Activated CD4-positive, alpha-beta memory T cell treated with anti-CD3 and anti-CD28 coated beads, Interleukin-2, amount 10 ng/mL, durations not matched to agents 7 days and 5 days (primary cell): ENCODE data around the gene IVD. TPM values are rescaled to one million over a fixed set of nuclear protein-coding genes. Genes with fewer than 3 reads are reported as not detected.

ENCODE experiments used
- CTCF ChIA-PET: fragments of 350-600 bp; sonication (Branson Sonifier 250); formaldehyde crosslinking; loops from one replicate; lab custom pipeline; 2021; ENCODE audit warnings: antibody characterized with exemption, inconsistent platforms; lab: Charles Lee
- POLR2A ChIA-PET: fragments of 350-600 bp; sonication (Branson Sonifier 250); formaldehyde crosslinking; loops from one replicate; lab custom pipeline; 2021; ENCODE audit warnings: antibody characterized with exemption; lab: Charles Lee
- DNase-seq: peaks from one replicate; pipeline ENCODE4 v3.0.0-alpha.2; 2020
- H3K27ac Mint-ChIP-seq: one replicate; pipeline ENCODE4 v1.8.0; 2021; ENCODE audit warnings: mild to moderate bottlenecking, mixed read lengths
- H3K27me3 Mint-ChIP-seq: one replicate; pipeline ENCODE4 v1.8.0; 2021; ENCODE audit warnings: mixed read lengths
- H3K36me3 Mint-ChIP-seq: one replicate; pipeline ENCODE4 v1.8.0; 2021; ENCODE audit warnings: low read depth, mixed read lengths
- H3K4me1 Mint-ChIP-seq: one replicate; pipeline ENCODE4 v1.8.0; 2021; ENCODE audit warnings: mixed read lengths
- H3K4me3 Mint-ChIP-seq: one replicate; pipeline ENCODE4 v1.8.0; 2021; ENCODE audit warnings: mild to moderate bottlenecking, mixed read lengths
- H3K9me3 Mint-ChIP-seq: one replicate; pipeline ENCODE4 v1.8.0; 2021; ENCODE audit warnings: mixed read lengths
- total RNA-seq, 2 experiments: library from RNA; stranded (reverse); gene quantifications; one replicate each; pipeline ENCODE4 v1.2.3, GENCODE V29; 2021

The IVD gene
- total RNA-seq, 2 experiments from 2014 or later: 38.1 to 38.4 TPM

DNA sequence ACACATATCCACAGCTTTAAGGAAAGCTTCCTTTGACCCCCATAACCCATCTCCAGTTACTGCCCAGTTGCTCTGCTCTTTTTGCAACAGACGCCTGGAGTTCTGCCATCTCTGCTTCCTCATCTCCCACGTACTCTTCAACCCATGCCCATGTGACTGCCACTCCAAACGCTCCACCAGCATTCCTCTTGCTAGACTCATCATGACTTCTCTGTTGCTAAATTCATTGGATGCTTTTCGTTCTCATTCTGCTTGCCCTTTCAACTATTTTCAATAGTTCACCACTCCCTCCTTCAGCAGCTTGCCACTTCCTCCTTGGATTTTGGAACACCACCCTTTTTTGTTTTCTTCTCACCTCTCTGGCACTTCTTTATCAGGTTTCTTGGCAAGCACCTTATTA lies 25.7 kb upstream of the IVD start:
- ChIA-PET POLR2A (no interaction called here), CTCF (interaction anchor here (1.1 to 1.7 kb wide), 2 partner anchors 11 to 36 kb away, joined by 3 to 4 read pairs; no protein-coding TSS in a partner anchor)
- peaks cover 24% of the 10 kb centered on the region for H3K4me1 Mint-ChIP-seq
- peaks cover 5% of the 10 kb centered on the region for H3K27me3 Mint-ChIP-seq
- no peaks in the 10 kb centered on the region for H3K9me3 Mint-ChIP-seq
- no peak overlapping the region for H3K4me3 Mint-ChIP-seq
- H3K36me3 Mint-ChIP-seq: peaks cover 15% of the 10 kb centered on the region
- no peak for DNase-seq
- H3K27ac Mint-ChIP-seq: no peak overlapping the region

DNA sequence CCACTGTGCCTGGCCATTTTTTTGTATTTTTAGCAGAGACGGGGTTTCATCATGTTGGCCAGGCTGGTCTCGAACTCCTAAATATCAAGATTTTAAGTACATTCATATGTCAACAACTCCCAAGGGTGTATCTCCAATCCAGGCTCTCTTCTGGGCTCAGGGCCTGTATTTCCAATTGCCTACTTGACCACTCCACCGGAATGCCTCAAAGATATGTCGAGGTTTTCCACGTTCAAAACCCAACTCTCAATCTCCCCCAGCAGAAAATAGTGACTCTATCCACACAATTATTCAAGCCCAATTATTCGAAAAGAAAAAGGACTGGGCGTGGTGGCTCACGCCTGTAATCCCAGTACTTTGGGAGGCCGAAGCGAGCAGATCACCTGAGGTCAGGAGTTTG lies 25.0 kb upstream of the IVD start:
- Mint-ChIP-seq H3K4me1 (peaks cover 30% of the 10 kb centered on the region), H3K36me3 (peaks cover 21% of the 10 kb centered on the region), H3K27ac (no peak overlapping the region), H3K27me3 (peaks cover 5% of the 10 kb centered on the region), H3K4me3 (no peak overlapping the region), H3K9me3 (no peaks in the 10 kb centered on the region)
- DNase-seq: no peak
- CTCF ChIA-PET: no interaction called here
- POLR2A ChIA-PET: no interaction called here

DNA sequence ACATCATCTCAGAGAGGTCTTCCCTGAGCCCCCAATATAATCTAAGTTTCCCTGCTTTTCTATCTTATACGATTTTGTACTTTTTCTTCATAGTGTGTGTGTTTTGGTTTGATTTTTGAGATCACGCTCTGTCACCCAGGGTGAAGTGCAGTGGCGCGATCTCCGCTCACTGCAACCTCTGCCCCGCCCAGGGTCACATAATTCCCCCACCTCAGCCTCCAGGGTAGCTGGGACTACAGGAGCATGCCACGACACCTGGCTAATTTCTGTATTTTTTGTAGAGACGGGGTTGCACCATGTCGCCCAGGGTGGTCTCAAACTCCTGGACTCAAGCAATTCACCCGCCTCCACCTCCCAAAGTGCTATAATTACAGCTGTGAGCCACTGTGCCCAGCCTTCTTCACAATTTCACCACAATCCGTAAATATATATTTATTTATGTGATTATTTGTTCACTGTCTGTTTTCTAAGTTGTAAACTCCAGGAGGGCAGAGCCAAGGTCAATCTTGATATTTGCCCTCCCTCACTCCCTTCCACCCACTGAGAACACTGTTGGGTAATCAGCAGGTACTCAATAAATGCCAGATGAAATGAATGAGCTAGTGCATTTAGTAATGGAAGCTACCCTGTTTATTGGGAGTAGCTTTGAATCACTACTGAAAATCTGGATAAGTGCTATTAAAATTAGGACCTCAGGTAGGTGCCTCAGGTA lies 23.6 kb upstream of the IVD start:
- peak overlapping the region; percentile 98 for H3K4me3 Mint-ChIP-seq
- DNase-seq: no peak
- H3K36me3 Mint-ChIP-seq: peaks cover 30% of the 10 kb centered on the region
- H3K9me3 Mint-ChIP-seq: no peaks in the 10 kb centered on the region
- H3K27me3 Mint-ChIP-seq: peaks cover 5% of the 10 kb centered on the region
- POLR2A ChIA-PET: interaction anchor here (0.6 to 6.5 kb wide), 15 partner anchors 10 to 68 kb away, joined by 3 to 41 read pairs (median 4); partner anchors contain the start of gene IVD
- CTCF ChIA-PET: interaction anchor here (0.8 to 3.5 kb wide), 5 partner anchors 14 to 44 kb away, joined by 3 to 19 read pairs (median 5); no protein-coding TSS in a partner anchor
- no peak overlapping the region for H3K27ac Mint-ChIP-seq
- H3K4me1 Mint-ChIP-seq: peaks cover 32% of the 10 kb centered on the region

DNA sequence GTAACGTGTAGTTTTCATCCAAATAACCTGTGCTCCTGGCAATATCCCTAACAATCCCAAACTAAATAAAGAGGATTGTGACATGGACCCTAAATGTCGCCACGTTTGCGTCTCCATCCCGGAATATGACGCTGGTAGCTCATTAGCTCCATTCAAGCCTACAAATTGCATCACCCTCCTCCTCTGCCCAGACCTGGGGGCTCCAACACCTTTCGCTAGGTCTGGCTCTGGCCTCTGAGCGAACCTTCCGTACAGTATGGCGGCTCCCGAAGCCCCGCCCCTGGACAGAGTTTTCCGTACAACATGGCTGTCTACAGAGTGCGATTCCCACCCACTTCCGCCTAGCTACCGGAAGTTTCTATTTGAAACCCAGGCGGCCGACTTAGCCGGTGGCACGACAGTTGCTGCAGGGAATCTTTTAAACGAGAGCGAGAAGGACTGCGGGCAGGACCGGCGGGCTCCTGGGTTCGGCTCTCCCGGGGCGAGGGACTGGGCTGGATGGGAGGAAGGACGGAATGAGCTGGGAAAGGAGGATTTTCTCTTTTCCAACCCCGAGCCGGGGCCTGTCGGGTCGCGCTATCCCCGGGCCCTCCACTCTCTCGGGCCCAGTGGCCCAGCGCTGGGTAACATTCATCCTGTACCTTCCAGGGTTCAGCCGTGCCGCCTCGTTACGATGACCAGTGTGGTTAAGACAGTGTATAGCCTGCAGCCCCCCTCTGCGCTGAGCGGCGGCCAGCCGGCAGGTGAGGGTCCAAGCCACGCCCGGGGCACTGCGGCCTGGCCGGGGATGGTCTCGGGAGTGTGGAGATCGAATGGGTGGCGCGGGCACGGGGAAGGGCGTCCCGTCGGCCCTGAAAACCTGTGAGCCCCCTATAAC lies 22.8 kb upstream of the IVD start, which contains the start of gene KNSTRN:
Gene KNSTRN (plus strand): TSS at position 142 of the 877 bp plus-strand sequence. CDS start 115 bp downstream, at position 257.
- peak within 1 kb of the TSS; percentile 98 for H3K4me3 Mint-ChIP-seq
- peak; percentile 94 for DNase-seq
- peak within 1 kb of the TSS; percentile 82 for H3K27ac Mint-ChIP-seq
- H3K4me1 Mint-ChIP-seq: peaks cover 32% of the 10 kb centered on the region
- H3K36me3 Mint-ChIP-seq: peaks cover 39% of the 10 kb centered on the region
- ChIA-PET POLR2A (interaction anchor here (0.6 to 6.5 kb wide), 16 partner anchors 9 to 68 kb away, joined by 3 to 41 read pairs (median 4); partner anchors contain the start of gene IVD), CTCF (interaction anchor here (0.8 to 3.5 kb wide), 6 partner anchors 14 to 45 kb away, joined by 3 to 19 read pairs (median 4); no protein-coding TSS in a partner anchor)
- H3K9me3 Mint-ChIP-seq: no peaks in the 10 kb centered on the region
- H3K27me3 Mint-ChIP-seq: peaks cover 5% of the 10 kb centered on the region

DNA sequence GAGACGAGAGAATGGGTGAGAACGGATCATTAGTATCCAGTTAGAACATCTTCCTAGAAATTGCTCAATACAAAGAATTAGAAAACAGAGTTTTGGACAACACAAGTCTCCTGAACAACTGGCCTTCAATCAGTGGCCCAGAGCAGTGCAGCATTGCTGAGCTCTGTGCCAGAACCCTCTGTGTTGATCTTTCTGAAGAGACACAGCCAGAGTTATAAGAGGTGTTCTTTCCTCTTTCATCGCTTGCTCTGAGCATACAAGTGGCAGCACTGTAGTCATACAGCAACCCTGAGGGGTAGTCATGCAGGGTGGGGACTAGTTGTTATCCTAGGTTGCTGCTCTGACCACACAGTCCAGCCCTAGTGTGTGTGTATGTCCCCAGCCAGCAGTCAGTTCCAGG lies 19.1 kb upstream of the IVD start:
- H3K36me3 Mint-ChIP-seq: peaks cover 69% of the 10 kb centered on the region
- CTCF ChIA-PET: interaction anchor here (1.1 to 1.3 kb wide), 2 partner anchors 36 to 49 kb away, joined by 3 read pairs; no protein-coding TSS in a partner anchor

DNA sequence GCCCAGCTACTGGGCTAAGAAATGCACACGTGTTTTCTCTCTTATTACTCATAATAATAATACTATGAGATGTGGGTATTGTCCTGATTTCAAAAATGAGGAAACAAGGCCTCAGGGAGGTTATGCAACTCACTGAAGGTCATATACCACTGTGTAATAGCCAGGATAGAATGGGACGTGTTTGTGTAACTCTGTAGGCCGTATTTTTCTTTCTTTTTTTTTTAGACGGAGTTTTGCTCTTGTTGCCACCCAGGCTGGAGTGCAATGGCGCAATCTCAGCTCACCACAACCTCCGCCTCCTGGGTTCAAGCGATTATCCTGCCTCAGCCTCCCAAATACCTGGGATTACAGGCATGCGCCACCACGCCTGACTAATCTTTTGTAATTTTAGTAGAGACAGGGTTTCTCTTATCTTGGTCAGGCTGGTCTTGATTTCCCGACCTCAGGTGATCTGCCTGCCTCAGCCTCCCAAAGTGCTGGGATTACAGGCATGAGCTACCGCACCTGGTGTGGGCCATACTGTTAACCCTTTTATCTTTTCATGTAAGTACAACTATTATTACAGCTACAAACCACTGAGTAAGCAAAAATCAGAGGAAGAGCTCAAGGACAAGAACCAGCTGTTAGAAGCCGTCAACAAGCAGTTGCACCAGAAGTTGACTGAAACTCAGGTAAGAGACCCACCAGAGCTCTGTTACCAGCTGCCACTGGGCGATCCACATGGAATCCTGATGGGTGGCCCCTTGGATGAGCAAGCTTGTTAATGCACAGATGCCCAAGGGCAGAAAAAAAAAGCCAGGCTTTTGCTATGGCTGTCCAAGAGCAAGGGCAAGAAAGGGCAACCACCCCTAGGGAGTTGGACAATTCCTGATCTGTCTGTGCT lies 16.4 kb upstream of the IVD start:
- H3K36me3 Mint-ChIP-seq: peaks cover 84% of the 10 kb centered on the region
- H3K4me1 Mint-ChIP-seq: peaks cover 15% of the 10 kb centered on the region
- H3K9me3 Mint-ChIP-seq: no peaks in the 10 kb centered on the region
- ChIA-PET CTCF (interaction anchor here (0.7 kb wide), 1 partner anchor 33 kb away, joined by 3 read pairs; no protein-coding TSS in a partner anchor), POLR2A (interaction anchor here (1.0 to 1.2 kb wide), 2 partner anchors 9 to 81 kb away, joined by 3 to 5 read pairs; no protein-coding TSS in a partner anchor)
- no peak overlapping the region for H3K4me3 Mint-ChIP-seq
- no peak for DNase-seq
- H3K27ac Mint-ChIP-seq: no peak overlapping the region
- no peaks in the 10 kb centered on the region for H3K27me3 Mint-ChIP-seq

More for the DNA sequence above, 19.1 kb upstream of the IVD start:
- H3K9me3 Mint-ChIP-seq: no peaks in the 10 kb centered on the region
- no peak for DNase-seq
- H3K4me1 Mint-ChIP-seq: peaks cover 29% of the 10 kb centered on the region
- H3K27ac Mint-ChIP-seq: no peak overlapping the region
- H3K4me3 Mint-ChIP-seq: no peak overlapping the region
- H3K27me3 Mint-ChIP-seq: no peaks in the 10 kb centered on the region
- POLR2A ChIA-PET: interaction anchor here (1.1 to 6.5 kb wide), 3 partner anchors 12 to 183 kb away, joined by 3 to 41 read pairs (median 4); partner anchors contain the start of gene RPUSD2

DNA sequence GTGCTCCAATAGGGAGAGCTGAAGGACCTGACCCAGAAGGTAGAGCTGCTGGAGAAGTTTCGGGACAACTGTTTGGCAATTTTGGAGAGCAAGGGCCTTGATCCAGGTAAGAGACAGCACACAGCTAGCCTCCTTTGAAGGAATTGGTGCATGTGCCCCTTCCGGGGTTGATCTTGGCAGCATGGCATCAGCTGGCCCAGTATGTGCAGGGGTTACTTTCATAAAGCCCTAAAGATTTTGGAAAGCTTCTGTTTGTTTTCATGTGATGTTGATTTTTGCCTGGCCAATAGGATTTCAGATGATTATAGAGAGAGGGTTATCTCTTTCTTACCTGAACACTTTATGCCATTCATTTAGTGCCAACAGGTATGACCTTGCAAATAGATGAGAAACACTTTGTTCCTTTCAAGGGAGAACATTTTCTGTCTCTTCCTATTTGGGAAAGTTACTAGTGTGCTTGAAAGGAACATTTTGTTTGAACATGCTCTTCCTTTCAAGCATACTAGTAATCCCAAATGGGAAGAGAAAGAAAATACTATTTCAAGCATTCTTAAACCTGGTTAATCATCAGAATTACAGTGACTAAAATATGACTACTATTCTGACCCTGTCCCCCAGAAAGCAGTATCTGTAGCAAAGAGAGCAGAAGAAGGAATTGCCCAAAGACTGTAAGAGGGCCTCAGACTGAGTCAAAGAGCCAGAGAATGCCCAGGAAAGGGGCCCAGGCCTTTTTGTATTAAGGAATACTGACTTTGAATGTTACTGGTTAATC lies 15.6 kb upstream of the IVD start:
- POLR2A ChIA-PET: interaction anchor here (1.0 to 1.5 kb wide), 3 partner anchors 8 to 82 kb away, joined by 3 to 6 read pairs (median 5); no protein-coding TSS in a partner anchor
- CTCF ChIA-PET: interaction anchor here (0.7 kb wide), 1 partner anchor 32 kb away, joined by 3 read pairs; no protein-coding TSS in a partner anchor
- no peak for DNase-seq
- H3K27me3 Mint-ChIP-seq: no peaks in the 10 kb centered on the region
- H3K9me3 Mint-ChIP-seq: no peaks in the 10 kb centered on the region
- no peak overlapping the region for H3K27ac Mint-ChIP-seq
- peaks cover 77% of the 10 kb centered on the region for H3K36me3 Mint-ChIP-seq
- H3K4me3 Mint-ChIP-seq: no peak overlapping the region
- H3K4me1 Mint-ChIP-seq: peaks cover 8% of the 10 kb centered on the region

DNA sequence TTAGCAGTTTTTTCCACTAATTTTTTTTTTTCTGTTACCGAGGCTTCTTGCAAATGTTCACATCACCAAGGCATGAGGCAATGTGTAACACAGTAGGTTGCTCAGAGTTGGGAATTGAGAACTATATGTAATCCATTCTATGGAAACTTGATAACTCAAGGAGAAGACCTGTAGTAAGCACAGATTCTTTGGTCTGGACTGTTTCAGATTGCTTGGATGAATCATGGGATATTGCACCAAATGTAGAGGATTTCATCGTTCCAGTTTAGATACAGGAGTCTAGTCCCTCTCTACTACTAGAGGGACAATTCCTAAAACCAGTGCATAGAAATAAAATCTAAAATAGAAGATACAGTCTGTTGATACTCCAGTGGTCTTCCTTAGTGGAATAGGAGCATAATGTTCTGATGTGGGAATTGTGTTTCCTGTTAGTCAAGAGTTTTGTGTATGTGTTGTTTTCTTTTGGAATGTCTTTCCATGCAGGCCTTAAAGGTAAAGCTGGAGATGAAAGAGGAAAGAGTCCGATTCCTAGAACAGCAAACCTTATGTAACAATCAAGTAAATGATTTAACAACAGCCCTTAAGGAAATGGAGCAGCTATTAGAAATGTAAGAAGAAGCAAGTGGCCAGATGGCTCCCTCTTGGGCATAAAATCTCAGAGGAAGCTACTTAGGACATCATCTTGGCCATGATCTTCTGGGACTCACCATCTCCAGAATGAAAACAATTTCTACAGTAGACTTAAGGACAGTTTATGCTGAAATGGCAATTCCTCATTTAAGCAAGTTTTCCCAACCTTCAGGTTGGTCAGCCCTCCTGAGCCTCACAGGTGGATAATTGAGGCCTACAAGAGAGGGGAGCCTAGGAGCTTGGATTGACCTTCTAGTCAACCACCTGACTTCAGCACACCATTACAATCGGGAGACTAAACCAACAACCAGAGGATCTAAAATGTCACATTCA lies 12.3 kb upstream of the IVD start:
- no peak overlapping the region for H3K4me3 Mint-ChIP-seq
- ChIA-PET CTCF (no interaction called here), POLR2A (no interaction called here)
- H3K36me3 Mint-ChIP-seq: peaks cover 59% of the 10 kb centered on the region
- no peaks in the 10 kb centered on the region for H3K27me3 Mint-ChIP-seq
- H3K4me1 Mint-ChIP-seq: peaks cover 14% of the 10 kb centered on the region
- no peak overlapping the region for H3K27ac Mint-ChIP-seq
- no peaks in the 10 kb centered on the region for H3K9me3 Mint-ChIP-seq
- DNase-seq: no peak

DNA sequence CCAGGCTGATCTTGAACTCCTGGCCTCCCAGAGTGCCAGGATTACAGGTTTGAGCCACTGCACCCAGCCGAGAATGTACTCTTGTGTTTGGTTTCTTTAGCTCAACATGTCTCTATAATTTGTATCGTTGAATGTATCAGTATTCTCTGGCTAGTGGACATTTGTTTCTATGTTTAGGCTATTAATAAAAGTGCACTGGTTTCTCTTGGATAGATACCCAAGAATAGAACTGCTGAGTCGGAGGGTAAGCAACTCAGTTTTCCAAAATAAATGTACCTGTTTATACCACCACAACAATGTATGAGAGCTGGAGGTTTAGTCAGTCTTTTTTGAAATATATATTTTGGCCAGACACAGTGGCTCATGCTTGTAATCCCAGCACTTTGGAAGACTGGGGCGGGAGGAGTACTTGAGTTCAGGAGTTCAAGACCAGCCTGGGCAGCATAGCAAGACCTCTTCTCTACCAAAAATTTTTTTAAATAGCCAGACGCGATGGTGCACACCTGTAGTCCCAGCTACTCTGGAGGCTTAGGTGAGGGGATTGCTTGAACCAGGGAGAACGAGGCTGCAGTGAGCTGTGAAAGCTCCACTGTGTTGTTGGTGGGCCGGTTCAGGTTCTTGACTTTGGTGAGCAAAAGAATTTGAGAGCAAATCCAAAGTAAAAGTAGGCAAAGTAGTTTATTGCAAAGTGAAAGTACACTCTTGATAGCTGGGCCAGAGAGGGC lies 7.7 kb upstream of the IVD start:
- no peak overlapping the region for H3K4me3 Mint-ChIP-seq
- POLR2A ChIA-PET: interaction anchor here (0.9 to 4.2 kb wide), 8 partner anchors 8 to 90 kb away, joined by 3 to 41 read pairs (median 6); partner anchors contain the start of genes IVD, KNSTRN and PLCB2
- peaks cover 21% of the 10 kb centered on the region for H3K36me3 Mint-ChIP-seq
- peaks cover 31% of the 10 kb centered on the region for H3K4me1 Mint-ChIP-seq
- H3K9me3 Mint-ChIP-seq: no peaks in the 10 kb centered on the region
- H3K27ac Mint-ChIP-seq: peak overlapping the region; percentile 32
- DNase-seq: no peak
- CTCF ChIA-PET: interaction anchor here (0.7 to 2.0 kb wide), 9 partner anchors 8 to 180 kb away, joined by 3 to 11 read pairs (median 4); partner anchors contain the start of genes IVD and KNSTRN
- H3K27me3 Mint-ChIP-seq: no peaks in the 10 kb centered on the region
